KMS-11 (cell line): ENCODE data around the gene WFIKKN1.

ENCODE experiments used
- H2AFZ ChIP-seq: fragments of 200-600 bp; sonication (generic); 2 replicates; pipeline ENCODE4 v1.6.1; 2016; ENCODE audit warnings: antibody characterized with exemption, mixed run types, low read depth
- H3K27ac ChIP-seq: fragments of 200-600 bp; sonication (generic); 2 replicates; pipeline ENCODE4 v1.6.1; 2016; ENCODE audit warnings: mild to moderate bottlenecking, mixed run types
- H3K27me3 ChIP-seq: fragments of 200-600 bp; sonication (generic); 2 replicates; pipeline ENCODE4 v1.6.1; 2017; ENCODE audit warnings: mild to moderate bottlenecking, low read depth, mixed run types, moderate library complexity; ENCODE audit not compliant: insufficient read depth
- H3K36me3 ChIP-seq: fragments of 200-600 bp; sonication (generic); 2 replicates; pipeline ENCODE4 v1.6.1; 2017; ENCODE audit warnings: mild to moderate bottlenecking, mixed run types; ENCODE audit not compliant: insufficient read depth
- H3K4me1 ChIP-seq: fragments of 200-600 bp; sonication (generic); 2 replicates; pipeline ENCODE4 v1.6.1; 2016; ENCODE audit warnings: mild to moderate bottlenecking, low read depth, mixed run types; ENCODE audit not compliant: poor library complexity, severe bottlenecking
- H3K4me2 ChIP-seq: fragments of 200-600 bp; sonication (generic); 2 replicates; pipeline ENCODE4 v1.7.0; 2016; ENCODE audit warnings: mild to moderate bottlenecking, mixed run types
- H3K4me3 ChIP-seq: fragments of 200-600 bp; sonication (generic); IDR thresholded peaks from 2 replicates; pipeline ENCODE4 v1.6.1; 2017; ENCODE audit warnings: low read depth, low read length, mixed read lengths; ENCODE audit not compliant: insufficient read depth
- H3K79me2 ChIP-seq: fragments of 200-600 bp; sonication (generic); 2 replicates; pipeline ENCODE4 v1.6.1; 2016; ENCODE audit warnings: low read depth, mixed run types; ENCODE audit not compliant: insufficient read depth
- H3K9ac ChIP-seq: fragments of 200-600 bp; sonication (generic); 2 replicates; pipeline ENCODE4 v1.6.1; 2016; ENCODE audit warnings: mild to moderate bottlenecking, mixed run types
- H4K20me1 ChIP-seq: fragments of 200-600 bp; sonication (generic); 2 replicates; pipeline ENCODE4 v1.6.1; 2016; ENCODE audit warnings: mild to moderate bottlenecking, mixed run types; ENCODE audit not compliant: insufficient read depth
- TF ChIP-seq, protein P1 (sequence below): fragments of 200-600 bp; sonication (generic); conservative IDR thresholded peaks from 2 replicates; pipeline ENCODE4 v1.6.1; 2017; ENCODE audit warnings: low read depth, mild to moderate bottlenecking, antibody characterized with exemption, low read length, moderate library complexity, mixed read lengths

The WFIKKN1 gene

DNA sequence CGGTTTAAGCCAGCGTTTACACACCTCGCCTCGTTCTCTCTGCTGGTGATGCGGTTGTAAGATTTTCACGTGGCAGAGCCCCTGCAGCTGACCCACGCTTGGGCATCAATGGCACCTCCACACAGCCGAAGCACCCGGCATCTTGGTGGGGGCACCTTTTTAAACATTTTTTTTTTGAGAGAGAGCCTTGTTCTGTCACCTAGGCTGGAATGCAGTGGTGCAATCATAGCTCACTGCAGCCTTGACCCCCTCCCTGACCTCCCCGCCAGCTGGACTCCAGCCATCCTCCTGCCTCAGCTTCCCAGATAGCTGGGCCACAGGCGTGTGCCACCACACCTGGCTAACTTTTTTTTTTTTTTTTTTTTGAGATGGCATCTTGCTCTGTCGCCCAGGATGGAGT, 23.2 kb downstream of the WFIKKN1 start:
- Histone ChIP-seq H3K27ac (no peak overlapping the region), H3K9ac (no peak overlapping the region), H4K20me1 (no peaks in the 10 kb centered on the region), H3K79me2 (0 out of 2 replicates have a peak, but pooled peaks cover 11% of the 10 kb centered on the region), H3K36me3 (no peaks in the 10 kb centered on the region), H3K4me3 (no peak overlapping the region), H3K4me1 (peaks cover 8% of the 10 kb centered on the region), H3K27me3 (no peaks in the 10 kb centered on the region), H2AFZ (no peak overlapping the region), H3K4me2 (no peak overlapping the region)
- TF ChIP-seq, protein P1, sequence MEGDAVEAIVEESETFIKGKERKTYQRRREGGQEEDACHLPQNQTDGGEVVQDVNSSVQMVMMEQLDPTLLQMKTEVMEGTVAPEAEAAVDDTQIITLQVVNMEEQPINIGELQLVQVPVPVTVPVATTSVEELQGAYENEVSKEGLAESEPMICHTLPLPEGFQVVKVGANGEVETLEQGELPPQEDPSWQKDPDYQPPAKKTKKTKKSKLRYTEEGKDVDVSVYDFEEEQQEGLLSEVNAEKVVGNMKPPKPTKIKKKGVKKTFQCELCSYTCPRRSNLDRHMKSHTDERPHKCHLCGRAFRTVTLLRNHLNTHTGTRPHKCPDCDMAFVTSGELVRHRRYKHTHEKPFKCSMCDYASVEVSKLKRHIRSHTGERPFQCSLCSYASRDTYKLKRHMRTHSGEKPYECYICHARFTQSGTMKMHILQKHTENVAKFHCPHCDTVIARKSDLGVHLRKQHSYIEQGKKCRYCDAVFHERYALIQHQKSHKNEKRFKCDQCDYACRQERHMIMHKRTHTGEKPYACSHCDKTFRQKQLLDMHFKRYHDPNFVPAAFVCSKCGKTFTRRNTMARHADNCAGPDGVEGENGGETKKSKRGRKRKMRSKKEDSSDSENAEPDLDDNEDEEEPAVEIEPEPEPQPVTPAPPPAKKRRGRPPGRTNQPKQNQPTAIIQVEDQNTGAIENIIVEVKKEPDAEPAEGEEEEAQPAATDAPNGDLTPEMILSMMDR: no peak

DNA sequence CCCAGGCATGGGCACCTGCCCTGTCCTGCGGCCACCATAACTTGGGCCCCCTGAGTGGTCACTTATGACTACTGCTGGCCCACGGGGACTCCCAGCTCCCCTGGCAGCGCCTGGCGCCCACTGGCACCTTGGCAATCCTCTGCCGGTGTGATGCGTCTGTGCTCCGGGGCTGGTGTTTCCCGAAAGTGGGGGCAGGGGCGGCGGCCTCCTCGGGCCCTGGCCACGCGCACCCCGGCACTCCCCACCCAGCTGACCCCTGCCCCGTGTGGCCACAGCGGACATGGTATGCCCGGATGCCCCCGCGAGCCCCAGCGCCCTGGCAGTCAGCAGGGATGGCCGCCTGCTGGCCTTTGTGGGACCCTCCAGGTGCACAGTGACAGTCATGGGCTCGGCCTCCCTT, 26.7 kb downstream of the WFIKKN1 start:
- no peaks in the 10 kb centered on the region for H3K79me2 ChIP-seq
- TF ChIP-seq, protein P1: no peak
- H4K20me1 ChIP-seq: no peaks in the 10 kb centered on the region
- no peak overlapping the region for H3K4me2 ChIP-seq
- H3K27me3 ChIP-seq: no peaks in the 10 kb centered on the region
- peaks cover 20% of the 10 kb centered on the region for H3K4me1 ChIP-seq
- H2AFZ ChIP-seq: no peak overlapping the region
- no peaks in the 10 kb centered on the region for H3K36me3 ChIP-seq
- H3K27ac ChIP-seq: no peak overlapping the region
- no peak overlapping the region for H3K4me3 ChIP-seq
- no peak overlapping the region for H3K9ac ChIP-seq

DNA sequence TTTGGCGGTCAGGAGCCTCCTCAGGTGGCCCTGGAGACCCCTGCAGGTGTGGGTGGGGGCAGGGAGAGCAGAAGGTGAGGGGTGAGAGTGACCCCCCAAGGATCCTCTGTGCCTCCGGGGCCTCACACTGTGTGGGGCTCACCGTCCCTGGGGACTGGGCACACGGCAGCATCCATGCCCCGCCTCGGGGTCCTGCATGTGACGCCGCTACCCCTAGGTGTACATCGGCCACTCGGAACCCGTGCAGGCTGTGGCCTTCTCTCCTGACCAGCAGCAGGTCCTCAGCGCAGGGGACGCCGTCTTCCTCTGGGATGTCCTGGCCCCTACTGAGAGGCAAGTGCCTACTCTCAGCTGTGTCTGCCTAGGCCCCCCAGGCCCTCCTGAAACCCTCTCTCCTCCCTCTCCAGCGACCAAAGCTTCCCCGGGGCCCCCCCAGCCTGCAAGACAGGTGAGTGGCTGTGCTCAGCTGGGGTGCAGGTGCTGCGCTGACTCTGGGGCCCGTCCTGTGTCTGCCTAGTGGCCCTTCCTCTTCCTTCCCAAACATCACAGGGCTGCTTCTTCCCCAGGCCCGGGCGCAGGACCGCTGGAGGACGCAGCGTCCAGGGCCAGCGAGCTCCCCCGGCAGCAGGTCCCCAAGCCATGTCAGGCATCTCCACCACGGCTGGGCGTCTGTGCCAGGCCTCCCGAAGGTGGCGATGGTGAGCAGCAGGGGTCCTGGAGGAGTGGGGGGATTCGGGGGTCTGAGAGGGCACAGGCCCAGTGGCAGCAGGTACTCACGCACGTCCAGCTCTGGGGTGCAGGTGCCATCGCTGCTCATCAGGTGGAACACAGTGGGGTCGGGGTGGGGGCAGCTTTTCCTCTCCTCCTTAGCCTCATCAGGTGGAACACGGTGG, 28.1 kb downstream of the WFIKKN1 start:
- no peaks in the 10 kb centered on the region for H3K79me2 ChIP-seq
- no peak overlapping the region for H3K4me2 ChIP-seq
- H3K4me3 ChIP-seq: no peak overlapping the region
- H3K36me3 ChIP-seq: no peaks in the 10 kb centered on the region
- no peak overlapping the region for H3K9ac ChIP-seq
- H3K4me1 ChIP-seq: peaks cover 20% of the 10 kb centered on the region
- H4K20me1 ChIP-seq: no peaks in the 10 kb centered on the region
- TF ChIP-seq, protein P1: peak; percentile 35; the same call in 1 of the 2 replicates
- H3K27me3 ChIP-seq: no peaks in the 10 kb centered on the region
- no peak overlapping the region for H2AFZ ChIP-seq
- H3K27ac ChIP-seq: no peak overlapping the region

DNA sequence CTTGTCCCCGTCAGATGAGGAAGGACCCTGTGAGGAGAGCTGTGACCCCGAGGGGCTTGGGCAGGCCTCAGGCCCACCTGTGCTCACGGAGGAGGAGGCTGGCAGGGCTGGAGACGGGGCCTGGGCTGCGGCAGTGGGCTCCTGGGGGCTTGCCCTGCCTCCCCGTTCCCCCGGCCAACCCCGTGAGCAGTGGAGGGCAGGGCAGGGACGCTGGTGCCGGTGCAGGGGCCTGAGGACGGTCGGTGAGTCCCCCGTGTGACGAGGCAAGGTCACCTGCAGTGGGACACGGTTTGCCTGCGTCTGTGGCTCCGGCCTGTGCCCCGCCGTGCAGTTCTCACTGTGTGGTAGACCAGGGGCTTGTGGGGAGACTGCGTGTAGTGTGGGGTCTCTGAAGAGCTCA, 28.8 kb downstream of the WFIKKN1 start:
- no peaks in the 10 kb centered on the region for H3K36me3 ChIP-seq
- no peak overlapping the region for H3K4me3 ChIP-seq
- no peak overlapping the region; the same call in 1 of the 2 replicates for H3K27ac ChIP-seq
- peak overlapping the region; percentile 43; the same call in 1 of the 2 replicates for H3K9ac ChIP-seq
- TF ChIP-seq, protein P1: no peak; the same call in 1 of the 2 replicates
- H2AFZ ChIP-seq: no peak overlapping the region
- peak overlapping the region; percentile 55; the same call in 1 of the 2 replicates for H3K4me2 ChIP-seq
- H4K20me1 ChIP-seq: no peaks in the 10 kb centered on the region
- no peaks in the 10 kb centered on the region for H3K27me3 ChIP-seq
- H3K4me1 ChIP-seq: peaks cover 20% of the 10 kb centered on the region
- H3K79me2 ChIP-seq: no peaks in the 10 kb centered on the region
